WTC11 (cell line): ENCODE measurements around the gene PTPN12. TPM values are rescaled to one million over a fixed set of nuclear protein-coding genes. Genes with fewer than 3 reads are reported as not detected.

Source experiments
- total RNA-seq: library from RNA; stranded (reverse); gene quantifications from 3 replicates; pipeline ENCODE4 v1.2.3, GENCODE V29; 2021

Gene PTPN12
- total RNA-seq, 1 experiment from 2014 or later, result 102 TPM

Other genes with a start within 250 kb of the PTPN12 start
- gene GSAP, start 120.9 kb upstream of the PTPN12 start, total RNA-seq, result 1.5 to 2.0 TPM (median 1.6 TPM) in 3 replicates
- 14.6 to 17.0 TPM (median 16.8 TPM) in 3 replicates for gene RSBN1L, start 159.2 kb downstream of the PTPN12 start, total RNA-seq